Measurements from ENCODE around the gene RTL10. TPM values are rescaled to one million over a fixed set of nuclear protein-coding genes. Genes with fewer than 3 reads are reported as not detected.

The RTL10 gene
- total and polyA plus RNA-seq, 2 donors (not counting 1 experiment from before 2014, with no cell fraction given) = 6.4 to 15.2 TPM

- ChIA-PET CTCF (no interaction called here), POLR2A (no interaction called here)
- Mint-ChIP-seq H3K9me3 (ENCODE audit: insufficient read depth) (no peaks in the 10 kb centered on the region), H3K4me3 (no peak overlapping the region), H3K4me1 (no peaks in the 10 kb centered on the region), H3K27ac (no peak overlapping the region), H3K27me3 (no peaks in the 10 kb centered on the region)
- Histone ChIP-seq H3K4me1 (ENCODE audit: control insufficient read depth in 2 of 2, insufficient read depth in 2 of 2, low read length in 2 of 2) (no peaks in the 10 kb centered on the region), H3K9ac (ENCODE audit: low read length) (no peak overlapping the region), H3K27me3 (replicated peaks in 1 of 4; ENCODE audit: control extremely low read depth in 1 of 4, control insufficient read depth in 3 of 4, insufficient read depth in 4 of 4, low read length in 3 of 4) (no peaks in the 10 kb centered on the region), H3K4me2 (replicated peaks; ENCODE audit: low read depth, low read length, poor library complexity, severe bottlenecking) (no peak overlapping the region), H4K20me1 (ENCODE audit: control insufficient read depth, insufficient read depth, low read length, poor library complexity, severe bottlenecking) (no peaks in the 10 kb centered on the region), H3K36me3 (replicated peaks in 1 of 2; ENCODE audit: control extremely low read depth in 1 of 2, control insufficient read depth in 1 of 2, extremely low read depth in 1 of 2, insufficient read depth in 2 of 2, low read length in 1 of 2) (no peaks in the 10 kb centered on the region), H3K4me3 (ENCODE audit: control extremely low read depth in 1 of 5, extremely low read depth in 1 of 5, insufficient read depth in 1 of 5, low read depth in 2 of 5, low read length in 4 of 5) (no peak overlapping the region), H3K27ac (ENCODE audit: low read length in 2 of 2) (no peak overlapping the region), H2AFZ (ENCODE audit: insufficient read depth, low read depth, low read length, poor library complexity, severe bottlenecking) (no peak overlapping the region), H3K9me3 (ENCODE audit: control extremely low read depth in 1 of 3, control insufficient read depth in 2 of 3, insufficient read depth in 1 of 3, low read length in 2 of 3) (no peaks in the 10 kb centered on the region), H3K79me2 (ENCODE audit: control insufficient read depth, insufficient read depth, low read length) (peaks cover 3% of the 10 kb centered on the region)
- TF ChIP-seq CTCF (IDR thresholded peaks at IDR 0.05) (no peak), EZH2 (IDR thresholded peaks at IDR 0.05; ENCODE audit: borderline replicate concordance, insufficient read depth, low read depth, low read length, poor library complexity, severe bottlenecking) (no peak)
- intact Hi-C loops (cut with micrococcal nuclease) = no loop called here
- DNase-seq (no peak), ATAC-seq (ENCODE audit: low read depth) (no peak)
- 84% methylated on average over 27 of the region's 27 CpGs for WGBS (ENCODE audit: insufficient coverage)
Observed at GRCh38 chr22:19874307-19875060, 19.8 kb upstream of the RTL10 start.

GRCh38 chr22:19873960-19874306, 19.3 kb upstream of the RTL10 start:
- ChIA-PET POLR2A (no interaction called here), CTCF (no interaction called here)
- no peaks in the 10 kb centered on the region for H3K9me3 Mint-ChIP-seq (ENCODE audit: insufficient read depth)
- ATAC-seq (ENCODE audit: low read depth) = no peak
- H3K27me3 ChIP-seq (replicated peaks in 1 of 4; ENCODE audit: control extremely low read depth in 1 of 4, control insufficient read depth in 3 of 4, insufficient read depth in 4 of 4, low read length in 3 of 4) = no peaks in the 10 kb centered on the region
- H3K4me3 ChIP-seq (ENCODE audit: control extremely low read depth in 1 of 5, extremely low read depth in 1 of 5, insufficient read depth in 1 of 5, low read depth in 2 of 5, low read length in 4 of 5) = no peak overlapping the region
- no peak overlapping the region for H3K9ac ChIP-seq (ENCODE audit: low read length)
- H3K36me3 ChIP-seq (replicated peaks in 1 of 2; ENCODE audit: control extremely low read depth in 1 of 2, control insufficient read depth in 1 of 2, extremely low read depth in 1 of 2, insufficient read depth in 2 of 2, low read length in 1 of 2) = no peaks in the 10 kb centered on the region
- WGBS (ENCODE audit: insufficient coverage) = 76% methylated on average over 7 of the region's 7 CpGs
- no peaks in the 10 kb centered on the region for H4K20me1 ChIP-seq (ENCODE audit: control insufficient read depth, insufficient read depth, low read length, poor library complexity, severe bottlenecking)
- no peak for TF ChIP-seq EZH2 (IDR thresholded peaks at IDR 0.05; ENCODE audit: borderline replicate concordance, insufficient read depth, low read depth, low read length, poor library complexity, severe bottlenecking)
- no peak for TF ChIP-seq CTCF (IDR thresholded peaks at IDR 0.05)
- H3K27ac ChIP-seq (ENCODE audit: low read length in 2 of 2) = no peak overlapping the region
- H3K4me1 ChIP-seq (ENCODE audit: control insufficient read depth in 2 of 2, insufficient read depth in 2 of 2, low read length in 2 of 2) = no peaks in the 10 kb centered on the region
- H3K4me2 ChIP-seq (replicated peaks; ENCODE audit: low read depth, low read length, poor library complexity, severe bottlenecking) = no peak overlapping the region
- no peaks in the 10 kb centered on the region for H3K4me1 Mint-ChIP-seq
- no peak overlapping the region for H3K4me3 Mint-ChIP-seq
- H3K27ac Mint-ChIP-seq = no peak overlapping the region
- no peak for DNase-seq
- no peak overlapping the region for H2AFZ ChIP-seq (ENCODE audit: insufficient read depth, low read depth, low read length, poor library complexity, severe bottlenecking)
- intact Hi-C loops (cut with micrococcal nuclease) = no loop called here
- H3K79me2 ChIP-seq (ENCODE audit: control insufficient read depth, insufficient read depth, low read length) = peaks cover 3% of the 10 kb centered on the region
- no peaks in the 10 kb centered on the region for H3K27me3 Mint-ChIP-seq
- H3K9me3 ChIP-seq (ENCODE audit: control extremely low read depth in 1 of 3, control insufficient read depth in 2 of 3, insufficient read depth in 1 of 3, low read length in 2 of 3) = no peaks in the 10 kb centered on the region

Data from B cell (primary cell).